MCF 10A (cell line): ENCODE results near the gene COL26A1. TPM values are rescaled to one million over a fixed set of nuclear protein-coding genes. Genes with fewer than 3 reads are reported as not detected.

Experiments used
- BruUV-seq: library from RNA; stranded (reverse); fragments of 400-500 nt; replicated peaks from 2 replicates; lab custom pipeline; 2021; lab: Mats Ljungman, UMichigan
- CTCF ChIA-PET: fragments of 300-600 bp; sonication (Branson Sonifier 250); formaldehyde crosslinking; extraction: SDS; loops from one replicate; lab custom pipeline; 2021; ENCODE audit warnings: antibody characterized with exemption, inconsistent platforms; lab: Yijun Ruan, JAX
- POLR2A ChIA-PET: fragments of 300-600, 350-650 bp; sonication (Branson Sonifier 250); formaldehyde crosslinking; extraction: SDS; loops from one replicate; lab custom pipeline; 2020; ENCODE audit warnings: antibody characterized with exemption, inconsistent platforms; lab: Yijun Ruan, JAX
- DNase-seq: peaks from one replicate; pipeline ENCODE4 v3.0.0-alpha.2; 2018; ENCODE audit not compliant: unreplicated experiment
- H3K27ac Mint-ChIP-seq: one replicate; pipeline ENCODE4 v1.8.0; 2022; ENCODE audit warnings: mild to moderate bottlenecking, low read depth, mixed read lengths; ENCODE audit not compliant: unreplicated experiment
- H3K27me3 Mint-ChIP-seq: one replicate; pipeline ENCODE4 v1.8.0; 2022; ENCODE audit warnings: mixed read lengths; ENCODE audit not compliant: insufficient read depth, unreplicated experiment
- H3K36me3 Mint-ChIP-seq: one replicate; pipeline ENCODE4 v1.8.0; 2022; ENCODE audit warnings: mild to moderate bottlenecking, moderate library complexity, mixed read lengths; ENCODE audit not compliant: insufficient read depth, unreplicated experiment
- H3K4me1 Mint-ChIP-seq: one replicate; pipeline ENCODE4 v1.8.0; 2022; ENCODE audit warnings: mixed read lengths; ENCODE audit not compliant: insufficient read depth, unreplicated experiment
- H3K4me3 Mint-ChIP-seq: one replicate; pipeline ENCODE4 v1.8.0; 2022; ENCODE audit warnings: mild to moderate bottlenecking, moderate library complexity, mixed read lengths; ENCODE audit not compliant: unreplicated experiment
- H3K9me3 Mint-ChIP-seq: one replicate; pipeline ENCODE4 v1.8.0; 2022; ENCODE audit warnings: mixed read lengths; ENCODE audit not compliant: unreplicated experiment
- intact Hi-C: fragments of 100-400 bp; cut with micrococcal nuclease; formaldehyde crosslinking; loops from 2 replicates; pipeline ENCODE4 v1.14.1; 2022
- total RNA-seq: library from RNA; stranded (reverse); gene quantifications from 2 replicates; pipeline ENCODE4 v1.2.3, GENCODE V29; 2022
- TF ChIP-seq, protein P1 (sequence below): fragments of 200-600 bp; IDR thresholded peaks from one replicate; pipeline ENCODE4 v1.8.0; 2022; ENCODE audit warnings: antibody characterized with exemption, mild to moderate bottlenecking; ENCODE audit not compliant: unreplicated experiment

The COL26A1 gene
- total RNA-seq, 1 experiment from 2014 or later: not detected

GRCh38 chr7:101563943-101564777 is 201.5 kb downstream of the COL26A1 start:
- TF ChIP-seq, protein P1, sequence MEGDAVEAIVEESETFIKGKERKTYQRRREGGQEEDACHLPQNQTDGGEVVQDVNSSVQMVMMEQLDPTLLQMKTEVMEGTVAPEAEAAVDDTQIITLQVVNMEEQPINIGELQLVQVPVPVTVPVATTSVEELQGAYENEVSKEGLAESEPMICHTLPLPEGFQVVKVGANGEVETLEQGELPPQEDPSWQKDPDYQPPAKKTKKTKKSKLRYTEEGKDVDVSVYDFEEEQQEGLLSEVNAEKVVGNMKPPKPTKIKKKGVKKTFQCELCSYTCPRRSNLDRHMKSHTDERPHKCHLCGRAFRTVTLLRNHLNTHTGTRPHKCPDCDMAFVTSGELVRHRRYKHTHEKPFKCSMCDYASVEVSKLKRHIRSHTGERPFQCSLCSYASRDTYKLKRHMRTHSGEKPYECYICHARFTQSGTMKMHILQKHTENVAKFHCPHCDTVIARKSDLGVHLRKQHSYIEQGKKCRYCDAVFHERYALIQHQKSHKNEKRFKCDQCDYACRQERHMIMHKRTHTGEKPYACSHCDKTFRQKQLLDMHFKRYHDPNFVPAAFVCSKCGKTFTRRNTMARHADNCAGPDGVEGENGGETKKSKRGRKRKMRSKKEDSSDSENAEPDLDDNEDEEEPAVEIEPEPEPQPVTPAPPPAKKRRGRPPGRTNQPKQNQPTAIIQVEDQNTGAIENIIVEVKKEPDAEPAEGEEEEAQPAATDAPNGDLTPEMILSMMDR: no peak
- no peaks in the 10 kb centered on the region for H3K36me3 Mint-ChIP-seq

DNA sequence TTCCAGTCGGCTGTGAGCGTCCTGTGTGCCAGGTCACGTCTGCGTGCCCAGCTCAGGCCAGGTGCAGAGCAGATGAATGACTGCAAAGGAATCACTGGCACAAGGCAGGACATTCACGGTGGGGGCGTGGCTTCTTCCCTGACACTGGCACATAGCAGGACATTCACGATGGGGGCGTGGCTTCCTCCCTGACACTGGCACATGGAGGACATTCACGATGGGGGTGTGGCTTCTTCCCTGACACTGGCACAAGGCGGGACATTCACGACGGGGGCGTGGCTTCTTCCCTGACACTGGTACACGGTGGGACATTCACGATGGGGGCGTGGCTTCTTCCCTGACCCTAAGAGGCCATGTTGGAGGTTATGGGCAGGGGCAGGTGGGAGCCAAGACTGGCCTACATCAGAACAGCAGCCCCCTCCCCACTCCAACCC is 202.1 kb downstream of the COL26A1 start:
- ChIA-PET CTCF (interaction anchor here (0.5 to 1.1 kb wide), 3 partner anchors 10 to 824 kb away, joined by 3 to 4 read pairs (median 3); no protein-coding TSS in a partner anchor), POLR2A (no interaction called here)
- peak; percentile 34 for DNase-seq
- TF ChIP-seq, protein P1: no peak
- no TSS peak for BruUV-seq
- H3K27ac Mint-ChIP-seq: no peak overlapping the region
- peaks cover 52% of the 10 kb centered on the region for H3K27me3 Mint-ChIP-seq
- H3K9me3 Mint-ChIP-seq: no peaks in the 10 kb centered on the region
- no peaks in the 10 kb centered on the region for H3K36me3 Mint-ChIP-seq
- intact Hi-C loops: no loop called here
- no peak overlapping the region for H3K4me3 Mint-ChIP-seq
- H3K4me1 Mint-ChIP-seq: peaks cover 4% of the 10 kb centered on the region

More at GRCh38 chr7:101563943-101564777, 201.5 kb downstream of the COL26A1 start:
- H3K27me3 Mint-ChIP-seq: peaks cover 47% of the 10 kb centered on the region
- H3K4me1 Mint-ChIP-seq: peaks cover 4% of the 10 kb centered on the region
- no peak for DNase-seq
- no TSS peak for BruUV-seq
- intact Hi-C loops: no loop called here
- POLR2A ChIA-PET: no interaction called here
- CTCF ChIA-PET: interaction anchor here (0.5 kb wide), 1 partner anchor 10 kb away, joined by 3 read pairs; no protein-coding TSS in a partner anchor
- no peak overlapping the region for H3K27ac Mint-ChIP-seq
- no peak overlapping the region for H3K4me3 Mint-ChIP-seq
- no peaks in the 10 kb centered on the region for H3K9me3 Mint-ChIP-seq

DNA sequence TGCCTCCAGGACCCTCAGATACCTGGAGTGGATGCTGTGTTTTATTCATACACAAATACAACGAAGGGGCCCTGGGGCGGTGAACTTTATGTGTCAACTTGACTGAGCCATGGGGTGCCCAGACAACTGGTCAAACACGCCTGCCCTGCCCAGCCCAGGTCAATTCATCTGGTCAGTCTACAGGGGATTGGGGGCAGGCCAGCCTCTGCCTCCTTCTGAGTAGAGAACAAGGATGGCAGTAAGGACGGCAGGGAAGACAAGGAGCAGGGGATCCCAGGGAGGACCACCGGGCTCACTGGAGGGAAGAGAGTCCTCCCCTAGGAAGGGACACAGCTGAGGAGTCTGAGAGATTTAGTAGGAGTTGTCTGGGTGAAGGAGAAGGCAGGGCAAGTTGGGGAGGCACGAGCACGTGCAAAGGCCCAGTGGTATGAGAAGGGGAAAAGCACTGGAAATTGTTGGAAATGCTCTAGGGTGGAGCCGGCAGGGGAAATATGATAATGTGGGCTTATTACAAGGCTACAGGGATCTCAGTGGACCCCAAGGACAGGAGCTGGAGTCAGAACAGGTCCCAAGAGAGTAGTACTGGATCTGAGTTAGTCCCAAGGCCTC is 203.0 kb downstream of the COL26A1 start:
- BruUV-seq: no TSS peak
- H3K27ac Mint-ChIP-seq: no peak overlapping the region
- ChIA-PET CTCF (interaction anchor here (0.6 to 1.1 kb wide), 3 partner anchors 36 to 823 kb away, joined by 3 to 4 read pairs (median 3); no protein-coding TSS in a partner anchor), POLR2A (no interaction called here)
- H3K27me3 Mint-ChIP-seq: peaks cover 52% of the 10 kb centered on the region
- peaks cover 4% of the 10 kb centered on the region for H3K4me1 Mint-ChIP-seq
- intact Hi-C loops: no loop called here
- H3K36me3 Mint-ChIP-seq: no peaks in the 10 kb centered on the region
- H3K9me3 Mint-ChIP-seq: no peaks in the 10 kb centered on the region
- DNase-seq: no peak
- TF ChIP-seq, protein P1: no peak
- no peak overlapping the region for H3K4me3 Mint-ChIP-seq

DNA sequence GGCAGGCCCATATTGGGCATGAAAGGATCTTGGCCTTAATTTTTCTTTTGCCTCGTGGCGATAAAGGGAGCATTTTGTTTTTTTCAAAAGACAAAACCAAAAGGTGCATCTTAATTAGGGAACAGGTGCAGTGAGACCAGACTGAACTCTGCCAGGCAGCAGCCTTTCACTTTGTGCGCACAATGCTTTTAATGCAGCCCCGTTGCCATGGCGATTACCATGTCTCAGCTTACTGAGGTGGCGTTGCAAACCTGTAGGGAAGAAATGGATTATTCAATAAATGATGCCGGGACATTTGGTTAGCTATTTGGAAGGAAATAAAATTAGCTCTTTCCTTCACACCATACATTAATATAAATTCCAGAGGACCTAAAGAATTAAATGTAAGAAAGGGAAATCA is 204.6 kb downstream of the COL26A1 start:
- no peak overlapping the region for H3K4me3 Mint-ChIP-seq
- no TSS peak for BruUV-seq
- intact Hi-C loops: no loop called here
- TF ChIP-seq, protein P1: no peak
- no peak overlapping the region for H3K27ac Mint-ChIP-seq
- no peaks in the 10 kb centered on the region for H3K36me3 Mint-ChIP-seq
- DNase-seq: no peak
- ChIA-PET POLR2A (interaction anchor here (1.2 kb wide), 1 partner anchor 26 kb away, joined by 4 read pairs; no protein-coding TSS in a partner anchor), CTCF (interaction anchor here (0.6 to 1.5 kb wide), 2 partner anchors 24 to 37 kb away, joined by 4 to 7 read pairs; no protein-coding TSS in a partner anchor)
- H3K27me3 Mint-ChIP-seq: peaks cover 54% of the 10 kb centered on the region
- peaks cover 4% of the 10 kb centered on the region for H3K4me1 Mint-ChIP-seq
- H3K9me3 Mint-ChIP-seq: no peaks in the 10 kb centered on the region
